C1 segment of cervical spinal cord (tissue), 14 donors: ENCODE results near the gene G6PC2.
"Not testable (repeated sequence)": the region's sequence is repeated elsewhere in the genome, so short reads cannot be mapped to it uniquely, and the experiment has no call there.

Experiments used
- DNase-seq, 14 donors: peaks; one replicate each; lab custom pipeline; 2025; lab: John Stamatoyannopoulos, UW

The G6PC2 gene

DNA sequence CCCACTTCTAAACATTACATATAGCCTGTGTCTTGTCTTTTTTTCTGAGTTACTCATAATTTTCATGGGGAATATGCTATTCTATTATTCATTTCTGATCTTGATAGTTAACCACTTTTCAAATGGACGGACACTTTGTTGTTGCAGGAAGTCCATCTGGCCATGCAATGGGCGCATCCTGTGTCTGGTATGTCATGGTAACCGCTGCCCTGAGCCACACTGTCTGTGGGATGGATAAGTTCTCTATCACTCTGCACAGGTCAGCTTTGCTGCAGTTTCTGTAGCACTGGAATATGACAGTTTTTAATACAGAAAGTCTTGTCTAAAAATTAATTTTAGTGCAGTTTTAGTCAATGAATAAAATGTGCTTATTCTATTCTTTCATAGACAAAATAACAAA is 3.3 kb downstream of the G6PC2 start:
- no peak for DNase-seq

DNA sequence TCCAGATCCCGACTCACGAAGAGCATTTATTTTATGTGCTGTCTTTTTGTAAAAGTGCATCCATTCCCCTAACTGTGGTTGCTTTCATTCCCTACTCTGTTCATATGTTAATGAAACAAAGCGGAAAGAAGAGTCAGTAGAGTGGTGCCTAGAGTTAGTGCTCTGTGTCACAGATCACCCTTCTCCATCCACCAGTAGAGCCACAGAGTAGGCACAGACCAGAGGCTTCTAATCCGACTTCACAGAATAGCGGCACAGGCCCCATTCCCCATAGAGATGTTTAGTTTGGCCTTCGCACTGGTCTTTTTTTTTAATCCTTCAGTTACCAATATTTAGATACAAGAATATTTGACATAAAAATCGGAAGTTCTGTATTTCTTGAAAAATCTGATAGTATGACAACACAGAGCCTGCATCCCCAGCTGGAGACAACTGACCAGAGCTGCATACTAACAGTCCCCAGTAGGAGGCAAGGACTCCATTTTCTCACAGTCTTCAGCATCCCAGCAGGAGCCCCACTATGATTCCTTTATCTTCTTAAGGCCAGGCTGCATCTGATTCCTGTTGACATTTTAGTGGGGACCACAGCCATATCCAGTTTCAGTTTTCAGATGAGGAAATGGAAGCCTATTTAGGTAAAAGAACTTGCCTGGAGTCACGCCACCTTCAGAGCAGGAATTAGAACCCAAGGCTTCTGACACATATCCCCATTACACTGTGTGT is 7.0 kb downstream of the G6PC2 start:
- no peak for DNase-seq

GRCh38 chr2:168910330-168910729 is 9.2 kb downstream of the G6PC2 start:
- no peak for DNase-seq

DNA sequence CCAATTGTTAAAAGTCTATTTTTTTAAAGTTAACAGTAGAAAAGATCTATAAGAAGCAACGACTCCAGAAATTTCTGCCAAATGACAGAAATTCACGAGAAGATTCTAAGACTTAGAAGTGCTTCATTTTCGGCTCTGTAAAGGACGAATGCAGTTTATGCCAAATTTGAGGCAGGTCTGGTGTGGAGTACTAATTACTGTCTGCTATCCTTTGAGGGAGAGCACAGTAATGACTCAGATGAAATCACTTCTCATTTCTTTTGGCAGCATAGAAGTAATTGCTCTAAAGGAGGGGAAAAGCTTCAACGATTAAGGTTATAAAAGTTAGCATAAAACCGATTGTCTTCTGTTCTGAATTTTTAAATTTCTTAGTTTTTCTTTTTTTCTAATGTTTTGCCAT is 11.4 kb downstream of the G6PC2 start:
- DNase-seq = peak in 1 of 14 donors; percentile 33

DNA sequence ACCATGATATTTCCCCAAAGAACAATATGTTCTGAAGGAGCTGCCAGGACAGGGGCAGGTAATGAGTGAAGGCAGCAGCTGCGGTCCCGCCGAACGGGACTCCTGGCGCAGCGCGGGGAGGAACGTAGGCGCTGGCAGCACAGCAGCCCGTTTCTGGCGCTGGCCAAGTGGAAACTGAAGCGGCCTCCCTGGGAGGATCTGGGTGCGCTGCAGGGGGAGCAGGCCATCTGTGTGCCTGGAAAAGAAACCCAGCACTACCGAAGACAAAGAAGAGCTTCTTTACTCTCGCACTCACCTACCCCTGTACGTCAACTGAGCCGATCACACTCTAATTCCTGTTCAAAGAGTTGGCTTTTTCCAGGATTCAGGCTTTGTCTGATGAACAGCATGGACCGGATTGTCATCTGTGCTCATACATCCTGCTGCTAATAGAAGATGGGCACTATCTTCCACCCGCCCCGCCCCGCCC is 11.8 kb downstream of the G6PC2 start:
- peak in 8 of 14 donors; percentile 1 to 46 (median 12) for DNase-seq

- no peak for DNase-seq
Measured at GRCh38 chr2:168913495-168913894, 12.4 kb downstream of the G6PC2 start.

DNA sequence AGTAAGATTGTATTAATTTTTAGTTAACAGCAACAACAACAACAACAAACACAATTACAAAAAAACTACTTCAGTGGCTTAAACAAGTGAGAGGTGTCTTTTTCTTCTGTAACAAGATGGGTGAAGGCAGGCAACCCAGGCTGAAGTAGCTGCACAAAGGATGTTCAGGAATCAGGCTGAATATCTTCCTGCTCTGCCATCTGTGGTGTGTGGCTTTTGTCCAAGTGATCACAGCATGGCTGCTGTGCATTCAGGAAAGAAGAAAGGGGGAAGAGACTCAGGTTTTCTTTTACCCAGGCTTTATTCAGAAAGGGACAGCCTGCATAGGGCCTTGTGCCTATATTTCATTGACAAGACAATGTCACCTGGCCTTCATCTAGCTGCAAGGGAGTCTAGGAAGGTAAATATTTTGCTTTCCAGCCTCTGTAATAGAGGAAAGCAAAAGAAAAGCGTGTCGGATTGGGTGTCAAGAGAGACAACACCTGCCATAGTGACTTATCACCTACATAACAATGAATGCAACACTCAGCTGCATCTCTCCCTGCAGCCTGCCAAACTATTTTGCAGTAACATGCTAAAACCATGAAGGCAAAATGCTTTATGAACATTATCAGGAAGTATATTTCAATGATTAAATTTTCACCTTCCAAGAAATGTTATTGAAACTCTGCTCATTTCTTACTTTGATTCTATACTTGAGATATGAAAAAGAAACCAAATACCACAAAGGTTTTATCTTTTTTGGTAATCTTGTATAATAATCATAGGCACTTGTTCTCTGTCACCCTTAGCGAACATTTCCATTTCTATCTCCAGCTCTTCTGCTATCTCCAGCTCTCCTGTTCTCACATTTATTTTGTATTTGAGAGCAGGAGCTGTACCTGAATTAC is 14.6 kb downstream of the G6PC2 start:
- no peak for DNase-seq

DNA sequence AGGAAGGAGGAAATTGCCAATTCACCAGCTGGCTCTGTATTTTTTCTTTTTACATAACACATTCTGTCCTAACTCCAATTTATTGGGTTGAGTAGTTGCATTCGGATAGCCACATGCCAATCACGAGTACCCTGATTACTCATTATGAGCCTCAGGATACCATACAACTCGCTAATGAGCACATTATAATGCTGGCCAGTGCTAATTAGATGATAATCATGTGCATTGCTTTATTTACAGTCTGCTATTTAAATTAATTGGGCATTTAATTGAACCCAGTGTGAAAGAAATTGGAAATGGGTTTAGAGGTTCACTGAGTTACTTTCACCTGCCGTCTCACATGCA is 15.2 kb downstream of the G6PC2 start:
- peak in 1 of 14 donors; percentile 22 for DNase-seq

DNA sequence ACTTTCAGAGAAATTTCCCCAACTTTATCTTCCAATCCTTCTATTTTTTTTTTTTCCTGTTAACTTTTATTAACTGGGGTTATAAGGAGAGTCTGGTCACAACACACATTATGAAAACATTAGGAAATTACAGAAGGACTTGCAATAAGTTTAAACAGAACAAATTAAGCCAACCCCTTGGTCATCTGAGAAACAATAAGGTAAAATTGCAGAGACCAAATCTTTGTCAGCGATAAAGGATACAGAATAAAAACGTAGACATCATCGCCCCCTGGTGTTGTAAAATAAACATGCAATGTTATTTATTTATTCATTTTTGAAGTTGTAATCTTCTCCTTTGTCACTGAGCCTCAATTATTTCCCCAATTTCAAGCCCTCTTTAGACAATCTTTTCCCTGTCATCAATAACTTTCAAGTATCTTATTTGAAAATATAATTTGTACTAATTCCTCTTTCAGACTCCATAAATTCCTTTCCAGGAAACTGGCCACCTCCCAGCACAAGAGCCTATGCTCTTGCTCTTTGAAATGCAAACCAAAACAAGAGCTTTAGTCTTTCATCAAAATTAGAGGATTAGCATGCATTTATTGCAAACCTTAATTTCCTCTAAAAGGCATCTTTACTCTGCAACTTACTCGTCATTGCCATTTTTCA is 19.5 kb downstream of the G6PC2 start:
- no peak for DNase-seq

- DNase-seq = no peak
Measured at GRCh38 chr2:168926621-168927386, 25.7 kb downstream of the G6PC2 start.

- no peak for DNase-seq
Measured at GRCh38 chr2:168928113-168928831, 27.2 kb downstream of the G6PC2 start.

GRCh38 chr2:168929031-168929430 is 27.9 kb downstream of the G6PC2 start:
- DNase-seq = no peak

- DNase-seq = no peak
Measured at GRCh38 chr2:168930242-168930641, 29.2 kb downstream of the G6PC2 start.

- not testable (repeated sequence) for DNase-seq
Measured at GRCh38 chr2:168932174-168932573, 31.1 kb downstream of the G6PC2 start.

- DNase-seq = no peak
Measured at GRCh38 chr2:168934826-168935225, 33.7 kb downstream of the G6PC2 start.

DNA sequence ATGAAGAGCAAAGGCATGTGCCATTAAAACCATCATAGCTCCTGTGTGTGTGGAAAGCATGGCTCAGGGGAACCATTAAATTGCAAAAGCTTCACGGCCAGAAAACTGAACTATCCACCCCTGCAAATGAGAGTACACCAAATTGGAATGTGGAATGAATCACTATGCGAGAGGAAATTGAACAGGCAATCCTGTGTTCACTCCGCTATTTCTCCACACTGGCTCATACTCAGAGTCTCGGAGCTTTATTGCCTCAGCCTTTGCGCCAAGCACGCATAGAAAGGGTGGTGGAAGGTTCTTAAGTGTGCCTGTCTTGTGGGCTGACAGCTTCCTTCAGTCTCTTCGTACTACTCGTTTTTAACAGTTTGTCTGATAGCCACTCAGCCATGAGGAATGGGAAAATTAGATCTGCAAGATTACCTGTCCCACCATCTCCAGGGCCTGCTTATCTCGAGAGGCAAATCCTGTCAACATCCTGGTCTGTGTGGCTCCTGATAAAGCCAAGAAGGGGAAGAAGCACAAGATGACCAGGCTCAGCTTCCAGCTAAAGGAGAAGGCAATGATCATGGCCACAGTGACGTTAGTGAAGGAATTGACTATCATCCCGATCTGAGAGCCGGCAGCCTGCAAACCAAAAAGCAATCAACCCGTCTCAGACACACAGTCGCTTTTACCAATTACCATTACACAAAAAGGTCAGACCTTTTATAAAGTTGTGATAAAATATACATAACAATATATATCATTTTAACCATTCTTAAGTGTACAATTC is 34.9 kb downstream of the G6PC2 start:
- DNase-seq = no peak

GRCh38 chr2:168939061-168939460 is 38.0 kb downstream of the G6PC2 start:
- DNase-seq = no peak

- DNase-seq = no peak
Measured at GRCh38 chr2:168939918-168940317, 38.8 kb downstream of the G6PC2 start.

- DNase-seq = no peak
Measured at GRCh38 chr2:168941297-168941696, 40.2 kb downstream of the G6PC2 start.

DNA sequence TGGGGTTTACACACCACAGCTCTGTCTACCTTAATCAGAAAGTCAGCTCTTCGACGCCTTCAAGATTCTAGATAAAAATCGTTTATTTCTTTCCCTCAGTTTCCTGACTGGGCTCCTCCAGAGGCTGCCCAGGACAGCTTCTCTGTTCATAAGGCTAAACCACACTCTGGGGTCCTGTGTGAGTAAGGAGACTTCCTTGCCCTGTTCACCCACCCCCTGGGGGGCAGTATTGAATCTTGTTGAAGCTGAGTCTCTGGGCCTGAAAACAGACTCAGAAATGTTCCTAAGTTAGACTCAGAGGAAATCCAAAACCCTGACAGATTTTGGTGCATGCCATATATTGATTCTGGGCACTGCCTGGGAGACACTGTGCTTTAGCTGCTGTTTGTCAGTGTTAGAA is 43.0 kb downstream of the G6PC2 start:
- no peak for DNase-seq
